GM12865 (cell line): Measurements from ENCODE around the gene TRIM38.

Experiments
- DNase-seq: peaks from one replicate; pipeline ENCODE4 v3.0.0; 2010; ENCODE audit warnings: low read depth
- H3K4me3 ChIP-seq: 2 replicates; pipeline ENCODE4 v1.5.1; 2011; ENCODE audit warnings: mild to moderate bottlenecking, low read depth, low read length, control low read depth
- TF ChIP-seq, protein P1 (sequence below): IDR thresholded peaks from 2 replicates; pipeline ENCODE4 v1.5.1; 2011; ENCODE audit warnings: low read length, control low read depth, low read depth, inconsistent platforms; ENCODE audit not compliant: insufficient read depth; ENCODE audit errors: missing control alignments

Gene TRIM38

DNA sequence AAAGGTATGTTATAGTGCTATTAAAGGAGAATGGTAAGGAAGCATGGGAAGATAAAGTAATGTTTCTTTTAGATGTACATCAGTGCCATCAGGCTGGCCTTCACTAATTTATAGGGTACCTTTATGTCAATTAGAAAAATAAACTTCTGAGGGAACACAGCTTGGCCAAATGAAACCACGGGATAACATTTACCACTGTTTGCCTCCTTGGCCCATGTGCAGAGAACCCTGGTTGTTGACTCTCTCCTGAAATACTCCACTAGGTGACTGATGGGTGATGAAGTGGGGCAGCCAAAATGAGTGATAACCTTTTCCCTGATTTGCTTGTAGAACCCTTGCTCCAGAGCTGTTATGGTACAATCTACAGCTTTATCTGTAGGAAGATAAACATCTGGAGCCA, 9.5 kb downstream of the TRIM38 start:
- TF ChIP-seq, protein P1, sequence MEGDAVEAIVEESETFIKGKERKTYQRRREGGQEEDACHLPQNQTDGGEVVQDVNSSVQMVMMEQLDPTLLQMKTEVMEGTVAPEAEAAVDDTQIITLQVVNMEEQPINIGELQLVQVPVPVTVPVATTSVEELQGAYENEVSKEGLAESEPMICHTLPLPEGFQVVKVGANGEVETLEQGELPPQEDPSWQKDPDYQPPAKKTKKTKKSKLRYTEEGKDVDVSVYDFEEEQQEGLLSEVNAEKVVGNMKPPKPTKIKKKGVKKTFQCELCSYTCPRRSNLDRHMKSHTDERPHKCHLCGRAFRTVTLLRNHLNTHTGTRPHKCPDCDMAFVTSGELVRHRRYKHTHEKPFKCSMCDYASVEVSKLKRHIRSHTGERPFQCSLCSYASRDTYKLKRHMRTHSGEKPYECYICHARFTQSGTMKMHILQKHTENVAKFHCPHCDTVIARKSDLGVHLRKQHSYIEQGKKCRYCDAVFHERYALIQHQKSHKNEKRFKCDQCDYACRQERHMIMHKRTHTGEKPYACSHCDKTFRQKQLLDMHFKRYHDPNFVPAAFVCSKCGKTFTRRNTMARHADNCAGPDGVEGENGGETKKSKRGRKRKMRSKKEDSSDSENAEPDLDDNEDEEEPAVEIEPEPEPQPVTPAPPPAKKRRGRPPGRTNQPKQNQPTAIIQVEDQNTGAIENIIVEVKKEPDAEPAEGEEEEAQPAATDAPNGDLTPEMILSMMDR: no peak

GRCh38 chr6:25972902-25973301, 10.3 kb downstream of the TRIM38 start:
- no peak overlapping the region for H3K4me3 ChIP-seq
- DNase-seq: no peak
- TF ChIP-seq, protein P1: no peak

More for the DNA sequence above, 9.5 kb downstream of the TRIM38 start:
- no peak overlapping the region for H3K4me3 ChIP-seq
- DNase-seq: no peak

DNA sequence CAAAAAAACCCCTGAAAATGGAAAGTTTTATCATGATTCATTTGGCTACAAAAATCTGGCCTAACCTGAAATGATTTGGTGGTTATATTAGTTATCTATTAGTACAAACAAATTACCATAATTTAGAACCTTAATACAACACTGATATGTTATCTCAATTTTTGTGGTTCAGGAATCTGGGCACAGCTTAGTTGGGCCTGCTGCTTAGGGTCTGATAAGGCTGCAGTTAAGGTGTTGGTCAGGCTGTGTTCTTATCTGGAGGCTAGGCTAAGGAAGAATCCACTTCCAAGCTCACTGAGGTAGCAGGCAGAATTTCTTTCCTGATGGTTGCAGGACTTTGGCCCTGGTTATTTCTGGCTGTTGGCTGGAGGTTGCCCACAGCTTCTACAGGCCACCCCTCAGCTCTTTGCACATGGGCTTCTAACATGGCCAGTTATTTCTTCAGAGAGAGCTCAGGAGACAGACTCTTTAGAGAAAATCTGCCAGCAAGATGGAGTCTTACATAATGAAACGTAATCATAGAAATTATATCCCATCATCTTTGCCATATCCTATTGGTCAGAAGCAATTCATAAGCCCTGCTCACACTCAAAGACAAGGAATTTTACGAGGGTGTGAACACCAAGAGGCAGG, 11.4 kb downstream of the TRIM38 start:
- TF ChIP-seq, protein P1: no peak
- no peak overlapping the region for H3K4me3 ChIP-seq
- no peak for DNase-seq

- no peak overlapping the region for H3K4me3 ChIP-seq
- no peak for DNase-seq
- TF ChIP-seq, protein P1: no peak
Observed at GRCh38 chr6:25975923-25976560, 13.4 kb downstream of the TRIM38 start.

DNA sequence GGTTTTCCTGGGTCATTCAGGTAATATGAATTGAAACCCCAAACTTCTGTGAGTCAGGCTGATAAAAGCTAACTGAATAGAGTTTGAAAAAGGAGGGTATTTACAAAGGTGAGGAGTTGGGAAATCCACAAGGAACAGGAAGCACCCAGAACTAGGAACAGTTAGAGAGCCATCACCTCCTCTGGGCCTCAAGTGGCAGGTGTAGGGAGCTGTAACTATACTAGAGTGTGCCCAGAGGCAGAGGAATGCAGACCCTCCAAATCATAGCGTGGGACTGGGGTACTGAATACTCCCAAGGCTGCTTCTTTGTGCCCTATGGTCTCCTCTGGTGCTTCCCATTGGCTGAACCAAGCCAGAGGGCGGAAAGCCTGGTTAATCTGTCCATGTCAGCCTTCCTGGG, 18.3 kb downstream of the TRIM38 start:
- DNase-seq: no peak
- H3K4me3 ChIP-seq: no peak overlapping the region
- TF ChIP-seq, protein P1: no peak

DNA sequence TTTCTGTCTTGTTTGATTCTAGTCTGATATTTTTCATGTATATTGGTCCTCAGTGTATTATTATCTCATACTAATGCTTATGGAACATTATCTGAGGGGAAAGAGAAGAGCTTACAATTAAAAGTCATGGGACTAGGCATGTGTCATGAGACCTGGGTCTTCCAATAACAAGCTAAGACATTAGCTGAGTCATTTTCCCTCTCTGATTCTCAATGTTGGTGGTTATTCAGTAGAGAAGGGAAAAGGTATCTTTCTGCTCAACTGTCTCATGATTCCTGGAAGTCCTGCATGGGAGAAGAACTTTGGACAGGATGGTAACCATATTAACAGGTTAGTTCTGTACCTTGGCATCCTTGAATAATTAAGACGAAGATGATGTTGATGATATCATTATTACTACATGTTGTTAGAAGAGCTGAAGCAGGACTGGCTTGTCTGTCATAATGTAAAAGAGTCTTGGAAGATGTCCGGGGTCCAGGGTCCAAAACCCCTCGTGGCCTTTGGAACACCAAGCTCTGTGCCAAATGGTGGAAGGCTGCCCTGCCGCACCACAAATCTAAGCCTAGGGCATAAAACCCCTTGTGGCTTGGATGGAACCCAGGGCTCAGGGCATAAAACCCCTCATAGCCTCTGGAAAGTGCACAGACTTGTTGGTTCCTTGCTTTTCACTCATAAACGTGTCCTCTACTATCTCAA, 19.1 kb downstream of the TRIM38 start:
- H3K4me3 ChIP-seq: no peak overlapping the region
- no peak for DNase-seq
- TF ChIP-seq, protein P1: no peak
